Measurements from ENCODE around the gene NT5M.

Gene NT5M

DNA sequence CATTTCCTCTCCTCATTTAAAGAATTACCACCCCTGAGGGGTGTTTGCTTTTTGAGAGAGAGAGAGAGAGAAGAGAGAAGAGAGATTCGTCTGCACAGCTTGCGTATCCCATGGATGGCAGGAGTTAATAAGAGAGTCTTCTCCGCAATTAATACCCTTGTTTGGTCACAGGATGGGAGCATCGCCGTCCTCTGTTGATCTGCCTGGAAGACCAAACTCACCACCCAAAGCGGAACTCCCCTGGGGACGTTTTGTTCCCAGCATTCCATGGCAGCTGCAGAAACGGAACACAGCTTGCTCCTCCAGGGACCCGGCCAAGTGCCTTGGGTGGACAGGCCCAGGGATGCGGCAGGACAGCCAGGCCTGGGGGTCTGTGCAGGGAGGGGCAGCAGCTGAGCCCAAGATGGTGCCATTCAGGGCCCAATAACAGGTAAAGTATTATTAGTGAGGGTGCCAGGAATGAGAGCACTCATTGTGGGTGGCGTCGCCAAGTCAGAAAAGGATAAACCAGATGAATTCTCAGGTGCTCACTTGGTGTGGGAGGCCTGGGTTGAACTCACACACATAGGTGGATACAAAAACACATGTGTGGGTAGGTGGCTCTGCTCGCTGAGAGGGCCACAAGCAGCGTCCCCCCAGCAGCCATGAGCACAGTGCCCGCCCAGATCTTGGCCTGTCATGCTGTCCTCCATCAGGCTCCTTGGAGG lies 83.1 kb downstream of the NT5M start:
- TF ChIP-seq ZFX (IDR thresholded peaks at IDR 0.05; ENCODE audit: borderline replicate concordance), result no peak
- TF ChIP-seq CTCF (IDR thresholded peaks at IDR 0.05), result no peak
- no peak overlapping the region for H3K27ac ChIP-seq

DNA sequence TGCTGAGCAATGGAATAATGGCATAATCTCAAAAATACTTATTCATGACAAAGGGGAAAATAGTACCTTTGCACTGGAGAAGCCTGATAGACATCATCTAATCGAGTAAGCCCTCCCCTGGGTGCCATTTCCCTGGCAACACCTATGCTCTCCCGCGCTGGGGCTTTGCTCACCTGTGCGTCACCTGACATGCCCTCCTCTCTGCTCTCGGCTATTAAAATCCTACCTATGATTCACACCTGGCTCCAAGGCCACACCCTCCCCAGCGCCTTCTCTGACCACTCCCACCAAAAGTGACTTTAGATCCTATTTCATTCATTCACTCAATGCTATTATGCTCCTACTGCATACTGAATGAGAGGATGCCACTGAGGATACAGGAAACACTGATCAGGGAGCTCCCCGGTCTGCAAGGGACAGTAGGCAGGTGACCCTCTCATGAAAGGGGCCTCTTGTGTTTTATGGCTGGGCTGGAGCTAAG lies 83.9 kb downstream of the NT5M start:
- no peak overlapping the region for H3K27ac ChIP-seq

DNA sequence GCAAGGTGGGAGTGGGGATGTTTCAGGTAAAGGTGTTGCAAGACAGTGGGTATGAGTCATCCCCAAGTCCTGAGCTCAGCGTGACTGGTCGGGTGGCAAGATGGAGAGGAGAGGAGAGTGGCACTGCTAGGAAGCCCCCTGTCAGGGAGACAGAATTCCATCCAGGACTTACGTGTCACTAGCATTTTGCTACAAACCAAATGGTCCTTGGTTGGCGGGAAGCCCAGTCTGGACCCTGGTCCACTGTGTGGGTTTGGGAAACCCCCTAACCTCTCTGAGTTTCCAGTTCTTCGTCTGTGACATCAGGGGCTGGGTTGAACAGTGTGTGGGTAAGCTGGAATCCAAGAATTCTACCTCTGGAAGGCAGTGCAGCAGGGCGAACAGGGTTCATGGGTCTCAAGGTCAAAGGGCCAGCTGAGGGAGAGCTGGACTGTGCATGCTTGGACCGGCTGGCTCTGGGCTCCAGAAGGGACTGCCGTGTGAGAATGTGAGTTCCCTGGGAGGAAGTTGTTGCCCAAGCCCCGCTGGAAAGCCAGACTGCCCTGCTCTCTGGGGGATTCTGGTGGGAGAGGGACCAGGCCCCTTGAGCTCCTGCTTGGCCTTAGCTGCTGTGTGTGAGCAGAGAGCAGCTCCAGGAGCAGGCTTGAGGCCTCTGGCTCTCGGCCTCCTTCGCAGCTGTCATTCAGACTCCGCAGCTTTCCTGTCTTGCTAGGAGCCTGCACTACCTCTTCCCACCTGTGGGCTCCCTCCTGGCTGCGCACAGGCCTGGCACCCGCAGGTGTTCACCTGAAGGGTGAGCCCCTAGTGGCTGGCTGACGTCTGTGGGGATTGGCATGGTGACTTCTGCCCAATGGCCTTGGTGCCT lies 84.6 kb downstream of the NT5M start:
- H3K27ac ChIP-seq, result no peak overlapping the region
- TF ChIP-seq CTCF (IDR thresholded peaks at IDR 0.05) (peak; percentile 61), ZFX (IDR thresholded peaks at IDR 0.05; ENCODE audit: borderline replicate concordance) (no peak)

More for the DNA sequence above, 83.9 kb downstream of the NT5M start:
- no peak for TF ChIP-seq ZFX (IDR thresholded peaks at IDR 0.05; ENCODE audit: borderline replicate concordance)
- TF ChIP-seq CTCF (IDR thresholded peaks at IDR 0.05), result no peak

GRCh38 chr17:17388657-17389496 lies 85.7 kb downstream of the NT5M start:
- TF ChIP-seq CTCF (IDR thresholded peaks at IDR 0.05), result no peak
- no peak for TF ChIP-seq ZFX (IDR thresholded peaks at IDR 0.05; ENCODE audit: borderline replicate concordance)
- no peak overlapping the region for H3K27ac ChIP-seq

DNA sequence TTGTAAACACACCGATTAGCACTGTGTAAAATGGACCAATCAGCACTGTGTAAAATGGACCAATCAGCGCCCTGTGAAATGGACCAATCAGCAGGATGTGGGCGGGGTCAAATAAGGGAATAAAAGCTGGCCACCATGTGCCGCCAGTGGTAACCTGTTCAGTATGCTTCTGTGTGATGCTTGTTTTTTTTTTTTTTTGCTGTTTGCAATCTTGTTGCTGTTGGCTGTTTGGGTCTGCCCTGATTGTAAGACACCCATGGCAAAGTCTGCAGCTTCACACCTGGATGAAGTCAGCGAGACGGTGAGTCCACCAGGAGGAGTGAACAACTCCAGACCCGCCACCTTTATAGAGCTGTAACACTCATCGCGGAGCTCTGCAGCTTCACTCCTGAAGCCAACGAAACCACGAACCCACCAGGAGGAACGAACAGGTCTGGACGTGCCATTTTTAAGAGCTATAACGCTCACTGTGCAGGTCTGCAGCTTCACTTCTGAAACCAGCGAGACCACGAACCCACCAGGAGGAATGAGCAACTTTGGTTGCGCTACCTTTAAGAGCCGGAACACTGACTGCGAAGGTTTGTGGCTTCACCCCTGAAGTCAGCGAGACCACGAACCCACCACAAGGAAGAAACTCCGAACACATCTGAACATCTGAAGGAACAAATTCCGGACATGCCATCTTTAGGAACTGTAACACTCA lies 88.6 kb downstream of the NT5M start:
- no peak overlapping the region for H3K27ac ChIP-seq
- TF ChIP-seq CTCF (IDR thresholded peaks at IDR 0.05) (no peak), ZFX (IDR thresholded peaks at IDR 0.05; ENCODE audit: borderline replicate concordance) (no peak)

- no peak overlapping the region for H3K27ac ChIP-seq
- TF ChIP-seq CTCF (IDR thresholded peaks at IDR 0.05), result no peak
- no peak for TF ChIP-seq ZFX (IDR thresholded peaks at IDR 0.05; ENCODE audit: borderline replicate concordance)
These were observed 90.8 kb downstream of the NT5M start for GRCh38 chr17:17393976-17394375.

Measured in 22Rv1 (cell line).